Femur (tissue), 1 donor: ENCODE data around the gene CALR3.
"Not testable (repeated sequence)": the region's sequence is repeated elsewhere in the genome, so short reads cannot be mapped to it uniquely, and the experiment has no call there.

ENCODE experiments used
- DNase-seq: peaks from one replicate; pipeline ENCODE4 v3.0.0-alpha.2; 2017

The CALR3 gene

GRCh38 chr19:16455489-16455888 lies 40.5 kb downstream of the CALR3 start:
- DNase-seq = no peak

GRCh38 chr19:16454351-16454918 lies 41.5 kb downstream of the CALR3 start:
- no peak for DNase-seq

DNA sequence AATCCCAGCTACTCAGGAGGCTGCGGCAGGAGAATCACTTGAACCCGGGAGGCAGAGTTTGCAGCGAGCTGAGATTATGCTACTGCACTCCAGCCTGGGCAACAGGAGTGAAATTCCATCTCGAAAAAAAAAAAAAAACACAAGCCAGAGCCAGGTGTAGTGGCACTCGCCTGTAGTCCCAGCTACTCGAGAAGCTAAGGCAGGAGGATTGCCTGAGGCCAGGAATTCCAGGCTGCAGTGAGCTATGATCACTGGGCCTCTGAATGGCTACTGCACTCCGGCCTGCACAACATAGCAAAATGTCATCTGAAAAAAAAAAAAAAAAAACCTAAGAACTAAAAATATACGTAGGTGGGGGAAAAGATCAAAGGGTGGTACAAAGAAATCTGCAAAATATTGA lies 43.6 kb downstream of the CALR3 start:
- no peak for DNase-seq

GRCh38 chr19:16449330-16449961 lies 46.5 kb downstream of the CALR3 start:
- no peak for DNase-seq

DNA sequence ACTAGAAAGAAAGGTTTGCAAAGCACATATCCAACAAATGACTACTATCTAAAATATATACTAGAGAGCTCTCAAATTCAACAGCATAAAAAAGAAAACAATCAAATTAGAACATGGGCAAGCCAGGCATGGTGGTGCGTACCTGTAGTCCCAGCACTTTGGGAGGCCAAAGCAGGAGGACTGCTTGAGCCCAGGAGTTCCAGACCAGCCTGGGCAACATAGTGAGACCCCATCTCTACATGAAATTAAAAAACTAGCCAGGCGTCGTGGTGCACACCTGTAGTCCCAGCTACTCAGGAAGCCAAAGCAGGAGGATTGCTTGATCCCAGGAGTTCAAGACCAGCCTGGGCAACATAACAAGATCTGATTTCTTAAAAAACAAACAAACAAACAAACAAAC lies 47.1 kb downstream of the CALR3 start:
- not testable (repeated sequence) for DNase-seq

DNA sequence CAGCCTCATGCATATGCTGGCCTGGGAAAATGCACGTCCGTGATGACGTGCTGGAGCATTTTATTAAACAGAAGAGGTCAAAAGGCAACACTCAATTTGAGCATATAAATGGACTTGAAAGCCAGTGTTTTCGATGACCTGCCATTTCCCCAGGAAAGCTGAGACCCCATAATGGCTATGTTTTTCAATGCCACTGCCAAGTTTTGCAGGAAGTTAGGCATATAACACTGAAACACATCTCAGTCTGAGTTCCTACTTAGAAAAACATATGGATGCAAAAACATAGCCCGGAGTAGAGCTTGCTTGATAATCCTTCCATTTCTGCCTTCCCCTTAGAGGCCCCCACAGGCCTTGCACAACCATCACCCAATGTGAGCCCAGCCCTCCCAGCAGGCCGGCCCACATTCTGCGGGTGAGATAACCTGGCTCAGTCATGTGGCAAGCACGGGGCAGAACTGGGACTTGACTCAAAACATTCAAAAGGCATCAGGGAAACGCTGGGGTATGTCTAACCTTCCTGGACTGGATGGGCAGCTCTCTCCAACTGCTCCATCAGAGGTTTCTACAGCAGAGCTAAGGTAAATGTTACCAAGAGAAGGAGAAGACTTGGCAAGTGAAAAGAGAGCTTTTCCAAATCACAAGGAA lies 49.1 kb downstream of the CALR3 start:
- peak; percentile 82 for DNase-seq

DNA sequence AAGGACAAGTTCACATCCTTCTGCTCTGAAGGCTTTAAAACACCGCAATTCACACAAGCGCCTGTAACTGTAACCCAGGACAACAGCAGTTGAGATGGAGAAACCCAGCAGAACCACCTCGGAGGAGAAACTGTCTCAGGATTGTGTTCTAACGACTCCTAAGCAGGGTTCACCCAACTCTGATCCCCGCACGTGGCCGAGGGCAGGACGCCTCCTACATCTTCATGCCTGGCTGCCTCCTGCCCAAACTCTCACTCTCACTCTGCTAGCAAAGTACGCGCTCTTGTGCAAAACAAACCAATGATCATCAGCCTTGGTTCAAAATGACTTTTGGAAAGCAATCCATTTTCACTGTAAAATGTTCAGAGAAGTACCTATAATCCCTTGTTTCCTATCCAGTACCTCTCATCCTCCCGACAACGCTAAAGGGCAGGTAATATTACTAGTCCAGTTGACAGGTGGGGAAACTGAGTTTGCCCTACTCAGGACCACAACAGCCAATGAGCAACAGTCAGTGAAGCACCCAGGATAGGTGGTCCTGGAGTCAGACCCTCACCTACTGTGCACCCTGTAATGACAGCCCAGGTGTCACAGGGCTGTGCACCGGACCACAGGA lies 49.8 kb downstream of the CALR3 start:
- DNase-seq = no peak

- DNase-seq = no peak
These were observed 50.5 kb downstream of the CALR3 start for GRCh38 chr19:16445238-16446107.

DNA sequence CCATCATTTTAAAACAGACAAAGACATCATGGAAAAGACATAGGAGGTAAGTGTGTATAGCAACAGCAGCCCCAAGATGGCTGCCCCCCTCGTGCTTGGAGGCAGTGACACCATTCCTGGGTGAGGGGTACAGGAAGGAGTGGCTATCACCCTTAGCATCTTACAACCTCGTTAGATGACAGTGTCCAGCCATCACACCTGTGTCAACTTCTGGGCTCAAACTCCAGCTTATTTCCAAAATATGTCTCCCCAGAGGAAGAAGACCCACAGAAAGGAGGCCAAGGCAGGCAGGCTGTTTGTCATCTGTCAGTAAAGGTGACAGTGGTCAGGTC lies 51.7 kb downstream of the CALR3 start:
- DNase-seq = no peak

DNA sequence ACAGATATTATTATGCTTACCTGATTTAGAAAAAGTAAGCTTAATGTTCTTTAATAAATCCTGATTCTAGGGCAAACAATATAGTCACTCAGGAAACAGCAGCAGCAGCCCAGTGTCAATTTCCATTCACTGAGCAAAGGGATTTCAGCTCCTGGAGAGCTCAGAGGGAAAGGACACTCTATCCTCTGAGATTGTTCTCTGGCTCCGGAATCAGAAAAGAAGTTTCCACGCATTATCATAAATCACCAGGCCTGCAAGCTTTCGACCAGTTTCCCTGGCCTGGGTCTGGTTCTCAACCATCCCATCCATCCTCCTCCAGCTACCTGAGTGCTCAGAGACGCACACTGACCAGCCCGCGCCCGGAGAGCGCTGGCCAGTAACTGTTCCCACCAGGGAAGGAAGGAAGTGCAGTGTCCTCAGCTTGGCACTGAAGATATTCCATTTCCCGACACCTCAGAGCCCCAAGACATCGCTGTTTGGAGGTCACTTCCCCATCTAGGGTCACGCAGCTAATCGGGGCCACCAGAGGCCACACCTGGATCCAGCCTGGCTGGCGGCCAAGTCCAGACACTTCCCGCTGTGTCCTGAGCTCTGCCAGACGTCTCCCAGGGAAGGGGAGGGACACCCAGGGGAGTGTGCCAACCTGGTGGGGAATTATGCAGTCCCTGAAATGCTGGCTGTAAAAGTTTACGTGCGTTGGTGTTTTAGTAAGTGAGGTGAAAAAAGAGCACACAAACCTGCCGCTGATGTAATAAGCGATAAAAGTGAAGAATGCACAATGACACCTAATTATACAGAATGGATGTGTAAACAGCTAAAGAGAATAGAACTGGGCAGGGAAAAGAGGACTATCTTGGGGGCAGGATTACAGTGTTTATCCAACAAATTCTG lies 53.3 kb downstream of the CALR3 start:
- no peak for DNase-seq

- DNase-seq = no peak
These were observed 54.3 kb downstream of the CALR3 start for GRCh38 chr19:16441661-16442162.

DNA sequence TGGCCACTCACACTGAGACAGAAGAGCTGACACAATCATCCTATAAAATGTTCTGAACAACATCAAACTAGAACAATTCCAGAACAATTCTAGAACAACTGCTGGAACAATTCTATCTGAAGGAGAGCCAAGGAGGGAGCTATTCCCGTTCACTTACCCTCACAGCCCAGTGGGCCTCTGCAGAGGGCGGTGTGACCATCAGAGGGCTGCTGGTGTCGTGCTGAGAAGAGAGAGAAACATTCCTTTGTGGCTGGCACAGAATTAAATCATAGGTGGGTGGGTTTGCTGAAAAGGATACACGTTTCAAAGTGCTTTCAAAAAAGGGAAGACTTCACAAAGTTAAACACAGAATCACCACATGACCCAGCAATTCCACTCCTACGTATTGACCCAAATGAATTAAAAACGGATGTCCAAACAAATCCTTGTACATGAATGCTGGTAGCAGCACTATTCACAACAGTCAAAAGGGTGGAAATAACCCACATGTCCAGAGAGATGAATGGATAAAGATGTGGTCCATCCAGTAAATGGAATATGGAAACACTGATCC lies 59.1 kb downstream of the CALR3 start:
- no peak for DNase-seq

DNA sequence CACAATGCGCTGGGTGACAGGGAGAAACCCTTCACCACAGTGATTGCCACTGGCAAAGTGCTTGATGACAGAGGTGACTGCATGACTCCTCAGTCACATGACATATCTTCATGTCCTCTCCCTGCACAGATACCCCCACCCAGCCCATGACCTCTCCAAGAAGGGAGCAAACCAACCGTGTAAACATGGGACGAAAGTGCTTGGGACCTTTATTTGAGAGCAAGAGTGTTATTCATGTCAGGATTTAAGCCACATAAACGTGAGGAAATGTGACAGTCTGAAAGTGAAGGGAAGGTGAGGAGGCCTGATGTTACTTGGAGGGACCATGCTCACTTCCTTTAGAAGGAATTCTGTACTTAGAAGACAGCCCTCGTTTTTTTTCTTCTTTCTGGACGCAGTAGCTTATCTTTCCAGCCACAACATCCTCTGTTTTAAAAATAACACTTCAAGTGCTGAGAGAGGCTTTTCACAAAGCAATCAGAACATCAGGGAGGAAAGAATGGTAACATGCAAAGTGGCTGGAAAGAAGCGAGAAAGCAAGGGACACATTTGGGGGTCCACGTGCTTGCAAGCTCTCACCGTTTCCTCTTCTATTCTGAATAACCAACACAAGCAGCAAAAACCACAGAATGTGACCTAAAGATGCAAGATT lies 59.8 kb downstream of the CALR3 start:
- DNase-seq = no peak

- DNase-seq = peak; percentile 74
These were observed 60.6 kb downstream of the CALR3 start for GRCh38 chr19:16435238-16435917.

GRCh38 chr19:16433986-16434385 lies 62.0 kb downstream of the CALR3 start:
- no peak for DNase-seq

GRCh38 chr19:16429759-16430091 lies 66.2 kb downstream of the CALR3 start:
- DNase-seq = no peak

GRCh38 chr19:16429066-16429758 lies 66.8 kb downstream of the CALR3 start:
- no peak for DNase-seq
